Upper lobe of left lung (tissue), 4 donors: ENCODE data around the gene MYLK.

ENCODE experiments used
- POLR2A ChIP-seq, 4 donors: fragments of 450-650 bp; IDR thresholded peaks; one replicate each; pipeline ENCODE4 v1.5.1; 2016 to 2017; ENCODE audit warnings: antibody characterized with exemption in 4 of 4, mild to moderate bottlenecking in 2 of 4
- POLR2AphosphoS5 ChIP-seq, 2 donors: sonication (generic); formaldehyde crosslinking; IDR thresholded peaks; one replicate each; pipeline ENCODE4 v1.5.1; 2017; ENCODE audit warnings: antibody characterized with exemption in 2 of 2
- TF ChIP-seq, protein P1 (sequence below), 6 experiments: fragments of 450-650 bp in 4 of 6; fragments of 200-600 bp in 2 of 6; sonication (generic) in 2 of 6; IDR thresholded peaks; one replicate each; pipeline ENCODE4 v1.5.1; 2016 to 2019; ENCODE audit warnings: antibody characterized with exemption in 6 of 6

DNA sequence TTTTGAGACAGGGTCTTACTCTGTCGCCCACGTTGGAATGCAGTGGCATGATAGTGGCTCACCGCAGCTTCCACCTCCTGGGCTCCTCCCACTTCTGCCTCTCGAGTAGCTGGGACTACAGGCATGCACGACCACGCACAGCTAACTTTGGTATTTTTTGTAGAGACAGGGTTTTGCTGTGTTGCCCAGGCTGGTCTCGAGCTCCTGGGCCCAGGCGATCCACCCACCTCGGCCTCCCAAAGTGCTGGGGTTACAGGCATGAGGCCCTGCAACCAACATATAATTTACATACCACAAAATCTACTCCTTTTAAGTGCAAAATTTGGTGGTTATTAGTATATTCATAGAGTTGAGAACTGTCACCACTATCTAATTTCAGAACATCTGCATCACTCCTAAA is 45.2 kb upstream of the MYLK start:
- TF ChIP-seq POLR2A (IDR thresholded peaks at IDR 0.05) (no peak), POLR2AphosphoS5 (IDR thresholded peaks at IDR 0.05) (no peak)
- TF ChIP-seq, protein P1, sequence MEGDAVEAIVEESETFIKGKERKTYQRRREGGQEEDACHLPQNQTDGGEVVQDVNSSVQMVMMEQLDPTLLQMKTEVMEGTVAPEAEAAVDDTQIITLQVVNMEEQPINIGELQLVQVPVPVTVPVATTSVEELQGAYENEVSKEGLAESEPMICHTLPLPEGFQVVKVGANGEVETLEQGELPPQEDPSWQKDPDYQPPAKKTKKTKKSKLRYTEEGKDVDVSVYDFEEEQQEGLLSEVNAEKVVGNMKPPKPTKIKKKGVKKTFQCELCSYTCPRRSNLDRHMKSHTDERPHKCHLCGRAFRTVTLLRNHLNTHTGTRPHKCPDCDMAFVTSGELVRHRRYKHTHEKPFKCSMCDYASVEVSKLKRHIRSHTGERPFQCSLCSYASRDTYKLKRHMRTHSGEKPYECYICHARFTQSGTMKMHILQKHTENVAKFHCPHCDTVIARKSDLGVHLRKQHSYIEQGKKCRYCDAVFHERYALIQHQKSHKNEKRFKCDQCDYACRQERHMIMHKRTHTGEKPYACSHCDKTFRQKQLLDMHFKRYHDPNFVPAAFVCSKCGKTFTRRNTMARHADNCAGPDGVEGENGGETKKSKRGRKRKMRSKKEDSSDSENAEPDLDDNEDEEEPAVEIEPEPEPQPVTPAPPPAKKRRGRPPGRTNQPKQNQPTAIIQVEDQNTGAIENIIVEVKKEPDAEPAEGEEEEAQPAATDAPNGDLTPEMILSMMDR (IDR thresholded peaks at IDR 0.05) = no peak
